ENCODE data around the gene DNAJC18. TPM values are rescaled to one million over a fixed set of nuclear protein-coding genes. Genes with fewer than 3 reads are reported as not detected.

DNAJC18 gene
- total and polyA plus RNA-seq, 2 experiments from 2014 or later = 10.9 to 13.4 TPM

- Histone ChIP-seq H3K4me3 (no peak overlapping the region), H4K20me1 (ENCODE audit: insufficient read depth) (no peaks in the 10 kb centered on the region), H2AFZ (peak overlapping the region; percentile 8; the same call in 1 of the 2 replicates), H3K36me3 (ENCODE audit: low read depth) (no peaks in the 10 kb centered on the region), H3K4me1 (ENCODE audit: insufficient read depth) (peaks cover 29% of the 10 kb centered on the region), H3K27me3 (replicated peaks; ENCODE audit: insufficient read depth) (no peaks in the 10 kb centered on the region), H3K79me2 (ENCODE audit: insufficient read depth) (no peaks in the 10 kb centered on the region), H3F3A (ENCODE audit: insufficient read depth) (peaks cover 7% of the 10 kb centered on the region; the same call in 1 of the 2 replicates), H3K27ac (0 out of 2 replicates have a peak overlapping the region, but pooled peaks have one; percentile 9), H3K9ac (no peak overlapping the region), H3K9me3 (ENCODE audit: low read depth) (no peaks in the 10 kb centered on the region), H3K9me2 (ENCODE audit: insufficient read depth) (no peaks in the 10 kb centered on the region), H3K4me2 (ENCODE audit: unreplicated experiment) (peak overlapping the region; percentile 2)
- peak; percentile 84 for DNase-seq
- TF ChIP-seq EZH2 (IDR thresholded peaks at IDR 0.05; ENCODE audit: insufficient read depth, poor library complexity, severe bottlenecking) = no peak
- WGBS, 2 experiments (ENCODE audit: low coverage in 1 of 2, low lambda C conversion rate in 2 of 2, missing lambda C conversion rate in 2 of 2) = 60 to 63% methylated on average over 5 of the region's 5 CpGs
- in situ Hi-C loops (cut with MboI) = no loop called here
Measured at GRCh38 chr5:139461698-139462097, 22.4 kb upstream of the DNAJC18 start.

- Histone ChIP-seq H4K20me1 (ENCODE audit: insufficient read depth) (no peaks in the 10 kb centered on the region), H3K9ac (no peak overlapping the region), H3K27ac (no peak overlapping the region), H3K36me3 (ENCODE audit: low read depth) (no peaks in the 10 kb centered on the region), H3K4me1 (ENCODE audit: insufficient read depth) (peaks cover 29% of the 10 kb centered on the region), H3F3A (ENCODE audit: insufficient read depth) (peaks cover 7% of the 10 kb centered on the region; the same call in 1 of the 2 replicates), H2AFZ (no peak overlapping the region), H3K9me3 (ENCODE audit: low read depth) (no peaks in the 10 kb centered on the region), H3K9me2 (ENCODE audit: insufficient read depth) (no peaks in the 10 kb centered on the region), H3K27me3 (replicated peaks; ENCODE audit: insufficient read depth) (no peaks in the 10 kb centered on the region), H3K4me2 (ENCODE audit: unreplicated experiment) (no peak overlapping the region), H3K79me2 (ENCODE audit: insufficient read depth) (no peaks in the 10 kb centered on the region), H3K4me3 (no peak overlapping the region)
- TF ChIP-seq EZH2 (IDR thresholded peaks at IDR 0.05; ENCODE audit: insufficient read depth, poor library complexity, severe bottlenecking) (no peak), EZH2phosphoT487 (IDR thresholded peaks at IDR 0.05; ENCODE audit: insufficient read depth, low read depth) (no peak)
- no peak for DNase-seq
- in situ Hi-C loops (cut with MboI) = no loop called here
- 96 to 99% methylated on average over 7 of the region's 7 CpGs for WGBS, 2 experiments (ENCODE audit: low coverage in 1 of 2, low lambda C conversion rate in 2 of 2, missing lambda C conversion rate in 2 of 2)
Measured at GRCh38 chr5:139461176-139461575, 21.9 kb upstream of the DNAJC18 start.

GRCh38 chr5:139460455-139460854, 21.1 kb upstream of the DNAJC18 start:
- Histone ChIP-seq H2AFZ (no peak overlapping the region), H3K4me3 (no peak overlapping the region), H3F3A (ENCODE audit: insufficient read depth) (peaks cover 7% of the 10 kb centered on the region; the same call in 1 of the 2 replicates), H3K36me3 (ENCODE audit: low read depth) (no peaks in the 10 kb centered on the region), H3K4me2 (ENCODE audit: unreplicated experiment) (no peak overlapping the region), H3K9me2 (ENCODE audit: insufficient read depth) (no peaks in the 10 kb centered on the region), H3K27me3 (replicated peaks; ENCODE audit: insufficient read depth) (no peaks in the 10 kb centered on the region), H3K4me1 (ENCODE audit: insufficient read depth) (peaks cover 29% of the 10 kb centered on the region), H3K79me2 (ENCODE audit: insufficient read depth) (no peaks in the 10 kb centered on the region), H3K27ac (no peak overlapping the region), H3K9me3 (ENCODE audit: low read depth) (no peaks in the 10 kb centered on the region), H3K9ac (no peak overlapping the region), H4K20me1 (ENCODE audit: insufficient read depth) (no peaks in the 10 kb centered on the region)
- no peak for DNase-seq
- no peak for TF ChIP-seq EZH2phosphoT487 (IDR thresholded peaks at IDR 0.05; ENCODE audit: insufficient read depth, low read depth)
- no peak for TF ChIP-seq EZH2 (IDR thresholded peaks at IDR 0.05; ENCODE audit: insufficient read depth, poor library complexity, severe bottlenecking)
- 79 to 95% methylated on average over 1 of the region's 1 CpG for WGBS, 2 experiments (ENCODE audit: low coverage in 1 of 2, low lambda C conversion rate in 2 of 2, missing lambda C conversion rate in 2 of 2)
- in situ Hi-C loops (cut with MboI) = no loop called here

GRCh38 chr5:139459451-139459934, 20.2 kb upstream of the DNAJC18 start:
- no peaks in the 10 kb centered on the region for H3K36me3 ChIP-seq (ENCODE audit: low read depth)
- H2AFZ ChIP-seq = peak overlapping the region; percentile 61; the same call in 1 of the 2 replicates
- H3K4me3 ChIP-seq = no peak overlapping the region
- 81 to 85% methylated on average over 8 of the region's 8 CpGs for WGBS, 2 experiments (ENCODE audit: low coverage in 1 of 2, low lambda C conversion rate in 2 of 2, missing lambda C conversion rate in 2 of 2)
- peak overlapping the region; percentile 60; the same call in 1 of the 2 replicates for H3K27ac ChIP-seq
- H3K27me3 ChIP-seq (replicated peaks; ENCODE audit: insufficient read depth) = no peaks in the 10 kb centered on the region
- no peak overlapping the region for H3K4me2 ChIP-seq (ENCODE audit: unreplicated experiment)
- TF ChIP-seq EZH2 (IDR thresholded peaks at IDR 0.05; ENCODE audit: insufficient read depth, poor library complexity, severe bottlenecking) (no peak), EZH2phosphoT487 (IDR thresholded peaks at IDR 0.05; ENCODE audit: insufficient read depth, low read depth) (no peak)
- peaks cover 7% of the 10 kb centered on the region; the same call in 1 of the 2 replicates for H3F3A ChIP-seq (ENCODE audit: insufficient read depth)
- H3K4me1 ChIP-seq (ENCODE audit: insufficient read depth) = peaks cover 29% of the 10 kb centered on the region
- H3K9me2 ChIP-seq (ENCODE audit: insufficient read depth) = no peaks in the 10 kb centered on the region
- H3K9ac ChIP-seq = no peak overlapping the region
- in situ Hi-C loops (cut with MboI) = no loop called here
- H4K20me1 ChIP-seq (ENCODE audit: insufficient read depth) = no peaks in the 10 kb centered on the region
- no peaks in the 10 kb centered on the region for H3K79me2 ChIP-seq (ENCODE audit: insufficient read depth)
- no peak for DNase-seq
- H3K9me3 ChIP-seq (ENCODE audit: low read depth) = no peaks in the 10 kb centered on the region

Data from GM23248 (cell line).